Activated CD8-positive, alpha-beta memory T cell treated with anti-CD3 and anti-CD28 coated beads for 36 hours (primary cell): Measurements from ENCODE around the gene PALD1. TPM values are rescaled to one million over a fixed set of nuclear protein-coding genes. Genes with fewer than 3 reads are reported as not detected.

Experiments used
- CTCF ChIA-PET: fragments of 350-600 bp; sonication (Branson Sonifier 250); formaldehyde crosslinking; loops from one replicate; lab custom pipeline; 2021; ENCODE audit warnings: antibody characterized with exemption; lab: Charles Lee
- POLR2A ChIA-PET: fragments of 350-600 bp; sonication (Branson Sonifier 250); formaldehyde crosslinking; loops from one replicate; lab custom pipeline; 2021; ENCODE audit warnings: antibody characterized with exemption; lab: Charles Lee
- total RNA-seq, 2 experiments: library from RNA; stranded (reverse); gene quantifications; one replicate each; pipeline ENCODE4 v1.2.3, GENCODE V29; 2021

PALD1 gene
- total RNA-seq, 2 experiments from 2014 or later, result 0.46 to 0.55 TPM

DNA sequence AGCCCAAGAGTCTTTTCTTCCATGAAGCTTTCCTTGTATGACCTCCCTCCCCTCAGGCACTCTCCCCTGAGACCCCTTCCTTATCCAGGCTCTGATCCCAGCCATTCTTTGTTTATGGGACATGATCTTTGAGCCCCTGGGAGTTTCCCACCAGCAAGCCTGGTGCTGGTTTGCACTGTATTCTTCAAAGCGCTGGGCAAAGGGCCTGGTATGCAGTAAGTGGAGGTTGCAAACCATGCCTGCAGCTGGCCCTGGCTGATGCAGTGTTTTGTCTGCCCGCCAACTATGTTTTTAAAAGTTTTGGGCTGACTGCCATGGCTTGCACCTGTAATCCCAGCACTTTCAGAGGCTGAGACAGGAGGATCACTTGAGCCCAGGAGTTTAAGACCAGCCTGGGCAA is 30.3 kb upstream of the PALD1 start:
- CTCF ChIA-PET, result no interaction called here
- POLR2A ChIA-PET, result no interaction called here

DNA sequence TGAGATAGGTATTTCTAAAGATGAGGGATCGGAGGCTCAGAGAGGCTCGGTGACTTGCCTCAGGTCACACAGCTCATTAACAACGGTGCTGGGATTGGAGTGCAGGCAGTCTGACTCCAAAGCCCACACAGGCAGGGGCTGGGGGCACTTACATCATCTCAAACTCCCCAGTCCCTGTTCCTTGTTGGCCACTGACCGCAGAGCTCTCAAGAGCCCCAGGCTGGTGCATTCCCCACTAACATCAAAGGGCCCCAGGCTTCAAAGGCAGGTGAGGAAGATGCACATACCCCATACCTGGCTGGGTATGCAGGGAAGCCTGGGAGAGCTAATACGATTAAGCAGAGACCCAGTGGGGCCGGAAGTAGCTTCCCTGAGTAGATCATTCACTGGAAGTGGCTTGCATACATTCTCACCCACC is 23.3 kb upstream of the PALD1 start:
- POLR2A ChIA-PET, result no interaction called here
- CTCF ChIA-PET, result interaction anchor here (1.5 kb wide), 1 partner anchor 84 kb away, joined by 3 read pairs; no protein-coding TSS in a partner anchor

DNA sequence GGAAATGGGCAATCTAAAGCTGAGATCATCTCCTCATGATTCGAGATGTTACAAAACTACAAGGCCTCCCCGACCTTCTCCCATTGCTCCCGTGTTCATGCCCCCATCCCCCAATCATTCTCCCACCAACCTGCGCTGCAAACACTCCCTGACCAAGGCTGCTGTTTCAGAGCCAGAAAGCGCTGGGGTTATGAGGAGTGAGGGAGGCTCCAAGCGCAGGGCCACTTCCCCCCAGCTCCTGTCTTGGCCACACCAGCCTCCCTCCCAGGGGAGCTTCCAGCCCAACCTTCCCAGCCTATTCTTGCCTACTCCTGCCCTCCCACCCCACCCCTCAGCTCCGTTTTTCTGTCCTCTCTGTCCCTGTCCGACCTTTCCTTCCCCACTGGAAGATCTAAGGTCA is 22.4 kb upstream of the PALD1 start:
- CTCF ChIA-PET, result no interaction called here
- POLR2A ChIA-PET, result no interaction called here

- ChIA-PET POLR2A (no interaction called here), CTCF (interaction anchor here (0.7 to 1.0 kb wide), 2 partner anchors 101 to 733 kb away, joined by 3 read pairs; no protein-coding TSS in a partner anchor)
Observed at GRCh38 chr10:70457759-70458305, 20.7 kb upstream of the PALD1 start.

DNA sequence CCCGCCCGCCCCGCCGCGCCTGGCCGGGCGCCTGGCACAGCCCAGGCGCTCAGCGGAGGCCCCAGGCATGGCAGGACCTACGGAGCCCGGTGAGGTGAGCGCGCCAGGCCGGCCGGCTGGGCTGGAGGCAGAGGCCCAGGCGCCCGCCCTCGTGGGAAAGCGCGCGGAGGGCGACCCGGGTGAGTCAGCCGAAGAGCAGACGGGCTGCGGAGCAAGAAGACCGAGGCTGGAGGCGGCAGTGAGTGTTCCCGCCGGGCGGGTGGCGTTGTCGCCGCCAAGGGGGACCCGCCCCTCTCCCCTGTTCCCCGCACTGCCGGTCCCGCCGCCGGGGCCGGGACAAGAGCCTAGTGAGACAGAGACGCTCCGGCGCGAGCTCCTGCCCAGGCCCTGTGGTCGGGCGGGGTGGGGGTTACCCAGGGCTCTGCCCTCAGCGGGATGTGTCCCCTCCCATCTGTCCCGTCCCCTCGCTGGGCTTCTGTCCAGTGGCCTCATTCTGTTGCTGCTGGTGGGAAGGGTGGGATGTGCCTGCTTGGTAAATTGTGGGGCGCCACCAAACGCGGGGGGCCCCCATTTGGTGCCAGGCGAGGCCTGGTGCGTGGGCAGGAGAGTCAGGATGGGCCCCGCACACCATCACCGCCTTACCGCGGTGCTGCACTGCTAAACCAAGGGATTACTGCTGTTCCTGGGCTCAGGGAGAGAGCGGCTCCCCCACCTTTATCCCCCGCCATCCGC is 20.1 kb upstream of the PALD1 start:
- ChIA-PET POLR2A (interaction anchor here (0.6 kb wide), 1 partner anchor 92 kb away, joined by 4 read pairs; no protein-coding TSS in a partner anchor), CTCF (interaction anchor here (0.7 to 1.0 kb wide), 2 partner anchors 101 to 733 kb away, joined by 3 read pairs; no protein-coding TSS in a partner anchor)

- ChIA-PET POLR2A (interaction anchor here (0.6 kb wide), 1 partner anchor 91 kb away, joined by 4 read pairs; no protein-coding TSS in a partner anchor), CTCF (no interaction called here)
Observed at GRCh38 chr10:70459061-70459773, 19.4 kb upstream of the PALD1 start.

- POLR2A ChIA-PET, result no interaction called here
- CTCF ChIA-PET, result interaction anchor here (1.2 to 2.3 kb wide), 2 partner anchors 10 to 428 kb away, joined by 3 to 11 read pairs; no protein-coding TSS in a partner anchor
Observed at GRCh38 chr10:70459774-70460490, 18.6 kb upstream of the PALD1 start.

GRCh38 chr10:70461397-70462348 is 16.9 kb upstream of the PALD1 start:
- ChIA-PET POLR2A (no interaction called here), CTCF (interaction anchor here (0.6 to 2.3 kb wide), 15 partner anchors 9 to 104 kb away, joined by 3 to 12 read pairs (median 4); partner anchors contain the start of gene NODAL)

- ChIA-PET POLR2A (no interaction called here), CTCF (interaction anchor here (0.6 to 2.3 kb wide), 7 partner anchors 13 to 103 kb away, joined by 3 to 12 read pairs (median 7); no protein-coding TSS in a partner anchor)
Observed at GRCh38 chr10:70462349-70462984, 16.1 kb upstream of the PALD1 start.

DNA sequence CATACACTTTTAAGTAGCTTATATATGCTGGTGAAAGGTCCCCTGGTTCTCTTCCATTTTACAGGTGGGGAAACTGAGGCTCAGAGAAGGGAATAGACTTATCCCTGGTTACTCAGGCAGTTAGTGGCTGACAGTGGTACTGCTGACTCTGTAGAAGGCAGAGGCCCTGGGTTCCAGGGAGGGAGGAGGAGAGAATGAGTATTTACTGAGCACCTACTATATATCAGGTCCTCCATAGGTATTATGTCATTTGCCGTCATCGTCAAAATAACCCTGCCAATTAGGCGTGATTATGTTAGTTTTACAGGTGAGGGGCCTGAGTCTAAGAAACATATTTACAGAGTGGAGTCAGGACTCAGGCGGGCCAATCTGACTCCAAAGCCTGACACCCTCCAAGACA is 13.3 kb upstream of the PALD1 start:
- ChIA-PET POLR2A (no interaction called here), CTCF (no interaction called here)

GRCh38 chr10:70465832-70466231 is 12.7 kb upstream of the PALD1 start:
- ChIA-PET POLR2A (no interaction called here), CTCF (no interaction called here)

DNA sequence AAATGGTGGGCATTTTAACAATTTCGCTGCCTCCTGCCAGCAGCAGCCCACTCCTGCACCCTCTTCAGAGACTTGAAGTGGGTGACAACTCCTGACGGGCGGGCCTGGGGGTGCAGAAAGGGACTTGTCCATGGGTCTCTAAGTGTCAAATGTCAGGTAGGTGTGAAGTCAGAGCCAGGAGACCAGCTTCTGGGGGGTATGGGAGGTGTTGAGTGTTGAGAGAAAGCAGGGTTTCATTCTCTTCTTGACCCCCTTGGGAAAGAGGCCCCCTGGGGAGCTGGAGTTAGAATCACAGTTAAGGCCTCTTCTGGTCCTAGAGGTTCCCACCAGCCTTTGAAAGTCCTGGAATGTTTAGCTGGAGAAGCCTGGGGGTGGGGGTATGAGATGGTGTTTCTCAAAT is 11.6 kb upstream of the PALD1 start:
- ChIA-PET POLR2A (no interaction called here), CTCF (no interaction called here)

DNA sequence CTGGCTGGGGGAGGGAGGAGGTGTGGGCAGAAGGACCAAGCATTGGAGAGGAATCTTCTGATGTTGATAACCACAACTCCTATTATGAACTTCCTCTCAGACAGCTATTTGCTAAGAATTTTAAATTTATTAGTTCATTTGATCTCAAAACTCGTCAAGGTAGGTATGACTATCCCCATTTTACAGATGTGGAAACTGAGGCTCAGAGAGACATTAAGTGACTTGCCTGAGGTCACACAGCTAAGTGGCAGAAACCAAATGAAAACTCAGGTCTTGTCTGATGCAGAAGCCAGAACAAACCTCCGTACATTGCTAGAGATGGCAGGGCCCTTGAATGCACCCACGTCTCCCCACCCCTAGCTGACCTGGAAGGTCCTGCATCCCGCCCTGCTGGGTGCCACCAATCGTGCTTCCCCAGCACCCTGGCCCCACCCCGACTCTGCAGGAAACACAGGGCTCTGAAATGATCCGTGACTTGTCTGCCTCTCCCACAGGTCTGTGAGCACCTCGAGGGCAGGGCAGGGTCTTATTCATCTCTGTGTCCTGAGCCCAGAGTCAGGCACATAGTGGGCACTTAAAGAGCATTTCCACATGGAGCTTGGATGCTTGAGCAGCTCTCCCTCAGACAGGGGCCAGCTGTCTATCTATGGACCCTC is 5.6 kb upstream of the PALD1 start:
- CTCF ChIA-PET, result no interaction called here
- POLR2A ChIA-PET, result no interaction called here

DNA sequence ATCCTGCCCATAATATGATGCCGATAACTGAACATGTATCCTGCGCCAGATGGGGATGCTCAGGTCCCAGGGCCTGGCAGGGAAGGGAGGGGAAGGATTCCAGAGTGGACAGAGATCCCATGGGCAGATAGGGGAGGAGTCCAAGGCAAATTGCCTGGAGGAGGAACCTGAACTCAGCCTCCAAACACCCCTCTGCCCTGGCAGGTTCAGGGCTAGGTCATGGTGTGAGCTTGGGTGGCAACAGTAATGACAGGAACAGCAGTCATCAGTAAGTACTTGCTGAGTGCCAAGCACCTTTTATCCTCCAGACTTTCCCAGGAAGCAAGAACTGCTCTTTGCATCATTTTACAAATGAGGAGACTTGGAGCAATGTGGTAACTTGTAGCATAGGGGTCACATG is 3.8 kb upstream of the PALD1 start:
- CTCF ChIA-PET, result no interaction called here
- POLR2A ChIA-PET, result no interaction called here

DNA sequence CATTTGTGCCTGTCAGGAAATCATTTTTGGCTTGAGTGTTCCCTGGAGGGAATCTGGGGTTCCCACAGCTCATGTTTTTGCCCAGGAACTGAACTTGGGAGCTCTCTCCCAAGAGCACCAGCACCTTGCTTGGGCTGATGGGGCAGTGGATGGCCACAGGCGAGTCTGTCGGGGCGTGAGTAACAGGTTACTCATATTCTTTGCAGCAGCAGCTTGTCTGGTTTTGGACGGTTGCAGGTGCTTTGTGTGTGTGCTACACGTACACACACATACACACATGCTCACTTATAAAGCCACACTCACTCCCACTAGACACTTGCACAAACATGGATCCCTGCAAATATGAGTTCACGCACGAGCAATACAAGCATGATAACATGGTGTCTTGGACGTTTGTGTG is 2.9 kb upstream of the PALD1 start:
- ChIA-PET POLR2A (interaction anchor here (0.6 kb wide), 1 partner anchor 1404 kb away, joined by 4 read pairs; no protein-coding TSS in a partner anchor), CTCF (no interaction called here)

DNA sequence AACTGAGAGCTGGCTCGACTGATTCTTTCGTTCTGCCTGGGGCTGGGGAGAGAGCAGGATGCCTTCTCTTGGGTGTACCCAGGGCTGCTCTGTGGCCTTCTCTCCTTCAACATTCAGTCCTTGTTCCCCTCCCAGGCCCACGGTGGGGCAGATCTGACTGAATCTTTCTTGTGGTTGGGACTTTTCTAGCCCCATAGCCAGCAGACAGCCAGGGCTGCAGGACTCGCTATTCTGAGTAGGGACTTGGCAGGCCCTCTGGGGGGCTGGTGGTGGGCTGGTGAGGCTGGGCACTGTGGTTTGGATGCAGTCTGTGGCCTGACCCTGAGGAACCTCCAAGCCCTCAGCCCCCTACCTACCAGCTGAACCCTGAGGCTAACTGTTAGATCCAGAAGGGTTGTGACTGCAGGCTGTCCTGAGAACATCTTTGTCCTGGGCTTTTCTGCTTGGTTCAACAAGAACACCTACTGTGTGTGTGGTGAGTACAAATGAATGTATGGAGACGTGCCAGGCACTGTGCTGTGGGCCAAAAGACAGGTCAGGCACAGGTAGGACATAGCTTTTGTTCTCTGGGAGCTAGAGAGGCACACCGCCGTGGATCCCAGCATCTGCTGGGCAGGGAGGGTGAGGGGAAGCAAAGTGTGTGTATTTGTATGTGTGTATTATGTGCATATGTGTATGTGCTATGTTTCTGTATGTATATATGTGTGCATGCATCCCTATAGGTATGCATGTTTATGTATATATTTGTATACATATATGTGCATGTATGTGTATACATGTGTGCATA is 2.1 kb upstream of the PALD1 start:
- CTCF ChIA-PET, result no interaction called here
- POLR2A ChIA-PET, result interaction anchor here (0.6 kb wide), 2 partner anchors 73 to 1403 kb away, joined by 3 to 4 read pairs; partner anchors contain the start of gene EIF4EBP2
